Endothelial cell of umbilical vein (primary cell): ENCODE data around the gene NLRP4. TPM values are rescaled to one million over a fixed set of nuclear protein-coding genes. Genes with fewer than 3 reads are reported as not detected.

Experiments
- BruUV-seq: library from RNA; stranded (reverse); fragments of 400-500 nt; replicated peaks from 2 replicates; lab custom pipeline; 2021; lab: Mats Ljungman, UMichigan
- CTCF ChIA-PET: fragments of 300-600, 350-600 bp; sonication (Branson Sonifier 250); formaldehyde crosslinking; loops from one replicate; lab custom pipeline; 2021; ENCODE audit warnings: antibody characterized with exemption, inconsistent platforms; lab: Charles Lee
- POLR2A ChIA-PET: fragments of 300-600, 350-600 bp; sonication (Branson Sonifier 250); formaldehyde crosslinking; loops from one replicate; lab custom pipeline; 2021; ENCODE audit warnings: antibody characterized with exemption, inconsistent platforms; lab: Charles Lee
- DNase-seq: peaks from one replicate; pipeline ENCODE4 v3.0.0-alpha.2; 2011; ENCODE audit warnings: low read depth, low spot score
- FAIRE-seq: peaks from 2 replicates; lab custom pipeline; 2011; peaks lifted over from hg19 to GRCh38; lab: Jason Lieb, UNC
- H2AFZ ChIP-seq: 2 replicates; pipeline ENCODE4 v1.6.0; 2012; ENCODE audit warnings: low read depth, low read length, control low read depth, inconsistent platforms
- H3K27ac ChIP-seq: 2 replicates; pipeline ENCODE4 v1.5.1; 2011; ENCODE audit warnings: low read depth, mild to moderate bottlenecking, control low read depth, low read length, moderate library complexity; ENCODE audit not compliant: insufficient read depth
- H3K27me3 ChIP-seq, 2 experiments: 2 replicates each; pipeline versions ENCODE4 v1.6.0 to v1.6.1; 2011; ENCODE audit warnings: low read length in 2 of 2, mixed read lengths in 1 of 2; ENCODE audit not compliant: control insufficient read depth in 2 of 2, insufficient read depth in 2 of 2
- H3K36me3 ChIP-seq, 2 experiments: 2 replicates in 1 of 2; 3 replicates in 1 of 2; pipeline ENCODE4 v1.5.1; 2011; ENCODE audit warnings: low read length in 2 of 2, mild to moderate bottlenecking in 1 of 2, moderate library complexity in 1 of 2; ENCODE audit not compliant: control insufficient read depth in 2 of 2, insufficient read depth in 2 of 2; ENCODE audit errors: extremely low read depth in 1 of 2
- H3K4me1 ChIP-seq: 3 replicates; pipeline ENCODE4 v1.5.1; 2011; ENCODE audit warnings: mild to moderate bottlenecking, low read length; ENCODE audit not compliant: control insufficient read depth, insufficient read depth; ENCODE audit errors: extremely low read depth
- H3K4me2 ChIP-seq: 2 replicates; pipeline ENCODE4 v1.6.1; 2011; ENCODE audit warnings: low read length, control low read depth, mixed read lengths; ENCODE audit not compliant: insufficient read depth
- H3K4me3 ChIP-seq, 3 experiments: fragments of 200-600 bp in 1 of 3; sonication (generic), shearing (Covaris generic) in 1 of 3; replicated peaks in 1 of 3; 2 replicates each; pipeline ENCODE4 v1.5.1; 2011 to 2016; ENCODE audit warnings: control low read depth in 3 of 3, low read length in 3 of 3, mild to moderate bottlenecking in 2 of 3, inconsistent platforms in 1 of 3, low read depth in 1 of 3, moderate library complexity in 1 of 3; ENCODE audit not compliant: insufficient read depth in 1 of 3
- H3K79me2 ChIP-seq: 2 replicates; pipeline ENCODE4 v1.6.0; 2012; ENCODE audit warnings: low read length, inconsistent platforms; ENCODE audit not compliant: control insufficient read depth, insufficient read depth
- H3K9ac ChIP-seq: replicated peaks from 2 replicates; pipeline ENCODE3; 2011; ENCODE audit warnings: low read length, control low read depth; ENCODE audit not compliant: insufficient read depth; ENCODE audit errors: extremely low read depth
- H3K9me1 ChIP-seq: replicated peaks from 3 replicates; pipeline ENCODE4 v1.6.0; 2011; ENCODE audit warnings: mild to moderate bottlenecking, low read length; ENCODE audit not compliant: control insufficient read depth, insufficient read depth; ENCODE audit errors: extremely low read depth
- H3K9me3 ChIP-seq: replicated peaks from 2 replicates; pipeline ENCODE4 v1.5.1; 2012; ENCODE audit warnings: low read length, inconsistent platforms; ENCODE audit not compliant: control insufficient read depth, insufficient read depth
- H4K20me1 ChIP-seq: replicated peaks from 2 replicates; pipeline ENCODE3; 2011; ENCODE audit warnings: mild to moderate bottlenecking, low read length; ENCODE audit not compliant: control insufficient read depth, insufficient read depth; ENCODE audit errors: extremely low read depth
- EZH2 ChIP-seq: IDR thresholded peaks from 2 replicates; pipeline ENCODE4 v1.6.1; 2012; ENCODE audit warnings: borderline replicate concordance, low read depth, mild to moderate bottlenecking, moderate library complexity, low read length, inconsistent platforms; ENCODE audit not compliant: severe bottlenecking
- FOS ChIP-seq: IDR thresholded peaks from 2 replicates; pipeline ENCODE4 v1.6.1; 2011; ENCODE audit warnings: mild to moderate bottlenecking, low read length, moderate library complexity, borderline replicate concordance; ENCODE audit not compliant: insufficient read depth
- GATA2 ChIP-seq: IDR thresholded peaks from 2 replicates; pipeline ENCODE4 v1.7.0; 2011; ENCODE audit warnings: low read depth, mild to moderate bottlenecking, moderate library complexity, mixed read lengths, low read length; ENCODE audit not compliant: insufficient read length, insufficient read depth
- JUN ChIP-seq: IDR thresholded peaks from 2 replicates; pipeline ENCODE4 v1.6.1; 2011; ENCODE audit warnings: borderline replicate concordance, low read depth; ENCODE audit not compliant: insufficient read length, insufficient read depth
- MYC ChIP-seq: IDR thresholded peaks from one replicate; pipeline ENCODE4 v1.6.1; 2011; ENCODE audit warnings: mild to moderate bottlenecking, low read depth, low read length
- POLR2A ChIP-seq: IDR thresholded peaks from 2 replicates; pipeline ENCODE4 v1.6.1; 2012; ENCODE audit warnings: low read depth, mild to moderate bottlenecking, control low read depth, low read length
- POLR2AphosphoS5 ChIP-seq: IDR thresholded peaks from 2 replicates; pipeline ENCODE4 v1.6.1; 2012; ENCODE audit warnings: low read depth, mild to moderate bottlenecking, control low read depth, low read length, moderate library complexity; ENCODE audit not compliant: insufficient read depth
- dilution Hi-C: fragments of 300-500 bp; cut with MboI; formaldehyde crosslinking; loops from one replicate; pipeline ENCODE4 v1.15.0; 2019; ENCODE audit warnings: low sequenced_read_pairs; ENCODE audit not compliant: extremely low pct_ligation_motif_present
- intact Hi-C: fragments of 100-400 bp; cut with micrococcal nuclease; formaldehyde crosslinking; loops from one replicate; pipeline ENCODE4 v1.10.0; 2022
- polyA plus RNA-seq, 4 experiments: library from polyadenylated mRNA; depleted of rRNA in 3 of 4; stranded (reverse) in 3 of 4; unstranded in 1 of 4; fragments of >200 nt; gene quantifications; 2 replicates each; pipeline versions ENCODE4 v1.2.1 to v1.2.3, GENCODE V29; 2011 to 2012; ENCODE audit warnings: missing spikeins in 1 of 4
- total RNA-seq: library from RNA; stranded (reverse); gene quantifications from 2 replicates; pipeline ENCODE4 v1.2.3, GENCODE V29; 2021
- TF ChIP-seq, protein P1 (sequence below): IDR thresholded peaks from 2 replicates; pipeline ENCODE4 v1.6.1; 2011; ENCODE audit not compliant: insufficient read depth, insufficient read length
- TF ChIP-seq, protein P2 (sequence below), 2 donors: IDR thresholded peaks; 1 replicate in 1 of 2; 2 replicates in 1 of 2; pipeline ENCODE4 v1.5.1; 2011; ENCODE audit warnings: low read length in 2 of 2, mild to moderate bottlenecking in 2 of 2, moderate library complexity in 2 of 2, control low read depth in 1 of 2, inconsistent platforms in 1 of 2, low read depth in 1 of 2; ENCODE audit not compliant: insufficient read depth in 1 of 2; ENCODE audit errors: extremely low read depth in 1 of 2

The NLRP4 gene
- total and polyA plus RNA-seq, 2 donors (not counting 3 experiments of a cell fraction or from before 2014, with no cell fraction given) = not detected

DNA sequence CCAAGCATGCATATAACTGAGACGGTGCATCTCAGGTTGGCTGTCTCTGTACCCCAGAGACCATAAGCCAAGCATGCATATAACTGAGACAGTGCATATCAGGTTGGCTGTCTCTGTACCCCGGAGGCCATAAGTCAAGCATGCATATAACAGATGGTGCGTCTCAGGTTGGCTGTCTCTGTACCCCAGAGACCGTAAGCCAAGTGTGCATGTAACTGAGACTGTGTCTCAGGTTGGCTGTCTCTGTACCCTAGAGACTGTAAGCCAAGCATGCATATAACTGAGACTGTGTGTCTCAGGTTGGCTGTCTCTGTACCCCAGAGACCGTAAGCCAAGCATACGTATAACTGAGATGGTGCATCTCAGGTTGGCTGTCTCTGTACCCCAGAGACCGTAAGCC is 30.8 kb downstream of the NLRP4 start:
- H3K9ac ChIP-seq = no peak overlapping the region
- H3K27ac ChIP-seq = no peak overlapping the region
- H2AFZ ChIP-seq = no peak overlapping the region
- FAIRE-seq (no peak), DNase-seq (no peak)
- H3K4me1 ChIP-seq = no peaks in the 10 kb centered on the region
- dilution Hi-C loops (no loop called here), intact Hi-C loops (no loop called here)
- no peaks in the 10 kb centered on the region for H3K27me3 ChIP-seq
- no TSS peak for BruUV-seq
- H3K36me3 ChIP-seq = no peaks in the 10 kb centered on the region
- ChIA-PET POLR2A (no interaction called here), CTCF (no interaction called here)
- no peak overlapping the region for H3K4me2 ChIP-seq
- H3K9me3 ChIP-seq = peaks cover 9% of the 10 kb centered on the region
- no peaks in the 10 kb centered on the region for H3K79me2 ChIP-seq
- no peak overlapping the region for H3K4me3 ChIP-seq
- TF ChIP-seq, protein P1, sequence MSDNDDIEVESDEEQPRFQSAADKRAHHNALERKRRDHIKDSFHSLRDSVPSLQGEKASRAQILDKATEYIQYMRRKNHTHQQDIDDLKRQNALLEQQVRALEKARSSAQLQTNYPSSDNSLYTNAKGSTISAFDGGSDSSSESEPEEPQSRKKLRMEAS = no peak
- TF ChIP-seq FOS (no peak), JUN (no peak), GATA2 (no peak), POLR2AphosphoS5 (no peak), MYC (no peak), POLR2A (no peak), EZH2 (no peak)
- TF ChIP-seq, protein P2, sequence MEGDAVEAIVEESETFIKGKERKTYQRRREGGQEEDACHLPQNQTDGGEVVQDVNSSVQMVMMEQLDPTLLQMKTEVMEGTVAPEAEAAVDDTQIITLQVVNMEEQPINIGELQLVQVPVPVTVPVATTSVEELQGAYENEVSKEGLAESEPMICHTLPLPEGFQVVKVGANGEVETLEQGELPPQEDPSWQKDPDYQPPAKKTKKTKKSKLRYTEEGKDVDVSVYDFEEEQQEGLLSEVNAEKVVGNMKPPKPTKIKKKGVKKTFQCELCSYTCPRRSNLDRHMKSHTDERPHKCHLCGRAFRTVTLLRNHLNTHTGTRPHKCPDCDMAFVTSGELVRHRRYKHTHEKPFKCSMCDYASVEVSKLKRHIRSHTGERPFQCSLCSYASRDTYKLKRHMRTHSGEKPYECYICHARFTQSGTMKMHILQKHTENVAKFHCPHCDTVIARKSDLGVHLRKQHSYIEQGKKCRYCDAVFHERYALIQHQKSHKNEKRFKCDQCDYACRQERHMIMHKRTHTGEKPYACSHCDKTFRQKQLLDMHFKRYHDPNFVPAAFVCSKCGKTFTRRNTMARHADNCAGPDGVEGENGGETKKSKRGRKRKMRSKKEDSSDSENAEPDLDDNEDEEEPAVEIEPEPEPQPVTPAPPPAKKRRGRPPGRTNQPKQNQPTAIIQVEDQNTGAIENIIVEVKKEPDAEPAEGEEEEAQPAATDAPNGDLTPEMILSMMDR (IDR thresholded peaks at IDR 0.05; ENCODE audit: extremely low read depth in 1 of 2, insufficient read depth in 1 of 2, low read depth in 1 of 2, low read length in 2 of 2) = no peak
- no peaks in the 10 kb centered on the region for H4K20me1 ChIP-seq
- H3K9me1 ChIP-seq = no peaks in the 10 kb centered on the region
